ENCODE measurements around the gene FBN2. TPM values are rescaled to one million over a fixed set of nuclear protein-coding genes. Genes with fewer than 3 reads are reported as not detected.
"Not testable (repeated sequence)": the region's sequence is repeated elsewhere in the genome, so short reads cannot be mapped to it uniquely, and the experiment has no call there.

Gene FBN2
- total RNA-seq, 4 donors from 2014 or later: 0.40 to 3.3 (median 0.99) TPM

DNA sequence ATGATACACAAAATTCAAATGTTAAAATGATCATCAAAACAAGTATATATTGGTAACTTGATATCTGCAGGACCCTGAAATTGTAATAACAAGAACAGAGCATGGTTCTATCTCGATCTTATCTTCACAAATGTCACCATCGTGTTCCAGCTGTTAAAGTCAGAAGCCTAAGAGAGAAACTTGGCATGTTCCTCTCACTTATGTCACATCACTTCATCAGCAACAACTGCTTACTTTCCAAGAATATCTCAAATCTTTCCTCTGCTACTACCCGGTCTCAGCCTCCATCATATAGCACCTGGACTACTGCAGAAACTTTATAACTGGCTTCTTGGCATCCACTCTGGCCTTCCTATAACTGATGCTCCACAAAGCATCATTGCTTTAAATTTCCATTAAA, 84.9 kb downstream of the FBN2 start:
- DNase-seq: no peak
- Histone ChIP-seq H3K27ac (no peak overlapping the region), H3K36me3 (no peaks in the 10 kb centered on the region), H3K27me3 (no peaks in the 10 kb centered on the region), H3K9me3 (no peaks in the 10 kb centered on the region), H3K4me1 (no peaks in the 10 kb centered on the region), H3K4me3 (no peak overlapping the region)
- TF ChIP-seq POLR2A (IDR thresholded peaks at IDR 0.05): no peak

DNA sequence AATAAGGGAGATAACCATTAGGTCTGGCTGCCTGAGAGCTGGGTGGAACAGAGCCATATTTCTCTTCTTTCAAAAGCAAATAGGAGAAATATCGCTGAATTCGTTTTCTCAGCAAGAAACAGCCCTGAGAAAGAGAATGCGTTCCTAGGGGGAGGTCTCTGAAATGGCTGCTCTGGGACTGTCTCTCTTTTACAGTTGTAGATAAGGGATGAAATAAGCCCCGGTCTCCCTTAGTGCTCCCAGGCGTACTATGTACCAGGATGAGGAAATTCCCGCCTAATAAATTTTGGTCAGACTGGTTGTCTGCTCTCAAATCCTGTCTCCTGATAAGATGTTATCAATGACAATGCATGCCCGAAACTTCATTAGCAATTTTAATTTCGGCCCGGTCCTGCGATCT, 90.8 kb downstream of the FBN2 start:
- not testable (repeated sequence) for H3K36me3 ChIP-seq

DNA sequence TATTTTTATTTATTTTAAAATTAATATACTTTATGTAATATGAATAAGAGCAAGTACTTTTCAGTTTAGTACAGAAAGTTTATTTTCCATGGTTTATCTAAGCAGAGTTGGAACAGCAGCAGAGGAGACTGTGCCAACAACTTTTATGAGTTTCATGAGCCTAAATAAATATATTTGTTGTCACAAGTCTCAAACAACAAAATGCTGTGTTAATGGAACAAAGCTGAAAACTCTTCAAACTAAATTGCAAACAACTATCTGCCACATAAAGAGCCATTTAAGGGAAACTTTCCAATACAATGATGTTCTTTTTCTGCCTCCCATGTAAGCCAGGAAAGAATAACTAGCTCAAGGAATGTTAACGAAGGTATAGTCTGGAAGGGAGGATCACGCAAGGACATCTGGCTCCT, 96.1 kb downstream of the FBN2 start:
- TF ChIP-seq, protein P1, sequence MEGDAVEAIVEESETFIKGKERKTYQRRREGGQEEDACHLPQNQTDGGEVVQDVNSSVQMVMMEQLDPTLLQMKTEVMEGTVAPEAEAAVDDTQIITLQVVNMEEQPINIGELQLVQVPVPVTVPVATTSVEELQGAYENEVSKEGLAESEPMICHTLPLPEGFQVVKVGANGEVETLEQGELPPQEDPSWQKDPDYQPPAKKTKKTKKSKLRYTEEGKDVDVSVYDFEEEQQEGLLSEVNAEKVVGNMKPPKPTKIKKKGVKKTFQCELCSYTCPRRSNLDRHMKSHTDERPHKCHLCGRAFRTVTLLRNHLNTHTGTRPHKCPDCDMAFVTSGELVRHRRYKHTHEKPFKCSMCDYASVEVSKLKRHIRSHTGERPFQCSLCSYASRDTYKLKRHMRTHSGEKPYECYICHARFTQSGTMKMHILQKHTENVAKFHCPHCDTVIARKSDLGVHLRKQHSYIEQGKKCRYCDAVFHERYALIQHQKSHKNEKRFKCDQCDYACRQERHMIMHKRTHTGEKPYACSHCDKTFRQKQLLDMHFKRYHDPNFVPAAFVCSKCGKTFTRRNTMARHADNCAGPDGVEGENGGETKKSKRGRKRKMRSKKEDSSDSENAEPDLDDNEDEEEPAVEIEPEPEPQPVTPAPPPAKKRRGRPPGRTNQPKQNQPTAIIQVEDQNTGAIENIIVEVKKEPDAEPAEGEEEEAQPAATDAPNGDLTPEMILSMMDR (IDR thresholded peaks at IDR 0.05): no peak
- no peak for TF ChIP-seq POLR2A (IDR thresholded peaks at IDR 0.05)
- H3K27ac ChIP-seq: no peak overlapping the region
- no peak for DNase-seq

More for the DNA sequence above, 90.8 kb downstream of the FBN2 start:
- DNase-seq, H3K4me3 ChIP-seq, H3K9me3 ChIP-seq, H3K27me3 ChIP-seq, H3K27ac ChIP-seq, H3K4me1 ChIP-seq: not testable (repeated sequence)

DNA sequence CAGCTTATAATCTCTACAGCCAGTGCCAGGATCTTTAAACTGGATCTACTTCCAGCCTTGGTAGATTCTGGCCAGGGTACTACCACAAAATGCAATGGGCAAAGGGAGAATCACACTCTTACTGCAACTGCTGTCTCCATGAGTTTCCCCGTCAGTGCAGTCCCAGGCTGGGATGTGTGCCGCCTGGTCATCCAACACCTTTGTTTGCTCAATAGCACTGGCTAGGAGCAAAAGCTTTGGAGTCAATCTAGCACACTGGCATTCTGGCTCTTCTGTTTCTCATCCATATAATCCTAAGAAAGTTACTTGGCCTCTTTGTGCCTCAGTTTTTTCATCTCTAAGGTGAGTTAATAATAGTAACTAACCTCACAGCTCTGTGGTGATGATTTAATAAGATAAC, 96.9 kb downstream of the FBN2 start:
- H3K27ac ChIP-seq: no peak overlapping the region
- H3K36me3 ChIP-seq: no peaks in the 10 kb centered on the region
- no peak for TF ChIP-seq POLR2A (IDR thresholded peaks at IDR 0.05)
- TF ChIP-seq, protein P1 (IDR thresholded peaks at IDR 0.05): no peak
- no peaks in the 10 kb centered on the region for H3K4me1 ChIP-seq
- H3K4me3 ChIP-seq: no peak overlapping the region
- H3K9me3 ChIP-seq: no peaks in the 10 kb centered on the region
- no peak for DNase-seq
- no peaks in the 10 kb centered on the region for H3K27me3 ChIP-seq

More for the DNA sequence above, 96.1 kb downstream of the FBN2 start:
- Histone ChIP-seq H3K4me1 (no peaks in the 10 kb centered on the region), H3K9me3 (no peaks in the 10 kb centered on the region), H3K36me3 (no peaks in the 10 kb centered on the region), H3K4me3 (no peak overlapping the region), H3K27me3 (no peaks in the 10 kb centered on the region)

DNA sequence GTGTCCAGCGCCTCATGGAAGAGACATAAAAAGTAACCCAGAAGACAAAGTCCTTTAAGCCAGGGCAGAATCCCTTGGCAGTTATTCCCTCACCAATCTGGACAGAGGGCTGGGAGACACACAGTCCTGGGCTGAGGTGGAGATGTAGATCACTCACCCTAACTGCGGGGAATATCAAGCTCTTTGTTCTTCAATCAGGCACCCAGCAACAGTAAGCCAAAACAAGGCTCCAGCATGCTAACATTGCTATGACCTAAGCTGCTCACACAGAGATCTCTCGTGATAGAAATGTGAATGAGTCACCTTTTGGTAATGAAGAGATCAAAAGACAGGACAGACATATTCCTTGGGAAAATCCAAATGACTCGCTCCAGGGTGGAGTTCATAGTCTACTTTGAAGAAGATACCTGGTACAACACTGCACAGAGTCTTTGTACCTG, 101.3 kb downstream of the FBN2 start:
- Histone ChIP-seq H3K4me1 (no peaks in the 10 kb centered on the region), H3K27me3 (no peaks in the 10 kb centered on the region), H3K36me3 (no peaks in the 10 kb centered on the region), H3K27ac (no peak overlapping the region), H3K9me3 (no peaks in the 10 kb centered on the region), H3K4me3 (no peak overlapping the region)
- no peak for TF ChIP-seq POLR2A (IDR thresholded peaks at IDR 0.05)
- TF ChIP-seq, protein P1 (IDR thresholded peaks at IDR 0.05): no peak
- DNase-seq: no peak

DNA sequence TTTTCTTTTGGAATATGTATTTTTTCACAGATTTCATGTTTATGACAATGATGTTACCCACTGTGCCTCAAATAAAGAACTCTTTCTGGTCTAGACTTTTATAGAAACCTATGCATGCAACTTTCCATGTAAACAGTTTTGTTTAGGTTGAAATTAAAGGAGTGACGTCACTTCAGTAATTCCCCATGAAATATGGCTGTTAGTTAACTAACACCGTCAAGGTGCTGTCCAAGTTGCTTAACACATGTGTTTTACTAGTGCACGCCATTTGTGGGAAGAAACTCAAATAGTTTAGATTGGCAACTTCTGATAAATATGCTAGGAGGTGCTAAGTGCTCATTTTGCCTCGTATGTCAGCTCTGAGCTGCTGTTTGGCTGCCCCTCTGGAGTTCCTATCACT, 102.2 kb downstream of the FBN2 start:
- Histone ChIP-seq H3K4me3 (no peak overlapping the region), H3K4me1 (no peaks in the 10 kb centered on the region), H3K27me3 (no peaks in the 10 kb centered on the region), H3K36me3 (no peaks in the 10 kb centered on the region), H3K27ac (no peak overlapping the region), H3K9me3 (no peaks in the 10 kb centered on the region)
- DNase-seq: no peak
- TF ChIP-seq POLR2A (IDR thresholded peaks at IDR 0.05): no peak
- TF ChIP-seq, protein P1 (IDR thresholded peaks at IDR 0.05): no peak

DNA sequence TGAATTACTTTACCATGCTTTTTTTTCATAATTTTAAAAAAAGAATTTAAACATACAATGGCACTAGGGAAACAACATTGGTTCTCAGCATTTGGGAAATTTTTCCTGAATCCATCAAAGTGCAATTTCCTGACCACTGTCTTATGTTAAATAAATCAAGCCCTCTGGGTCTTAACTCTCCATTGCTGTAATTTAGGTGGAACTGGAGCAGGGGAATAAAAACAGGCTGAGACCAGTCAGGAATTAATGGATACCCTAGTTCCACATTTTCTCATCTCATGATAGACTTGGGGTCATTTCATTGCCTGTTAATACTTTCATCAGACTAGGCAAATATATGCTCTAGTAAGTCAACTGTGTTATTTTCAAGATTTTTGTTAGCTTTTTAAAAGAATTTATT, 103.1 kb downstream of the FBN2 start:
- H3K9me3 ChIP-seq: no peaks in the 10 kb centered on the region

More for the DNA sequence above, 103.1 kb downstream of the FBN2 start:
- DNase-seq: no peak
- no peak for TF ChIP-seq POLR2A (IDR thresholded peaks at IDR 0.05)
- TF ChIP-seq, protein P1 (IDR thresholded peaks at IDR 0.05): no peak
- Histone ChIP-seq H3K4me1 (no peaks in the 10 kb centered on the region), H3K27me3 (no peaks in the 10 kb centered on the region), H3K27ac (no peak overlapping the region), H3K4me3 (no peak overlapping the region), H3K36me3 (no peaks in the 10 kb centered on the region)

Measured in Peyer's patch (tissue), 4 donors.